Measurements from ENCODE around the gene RIN3. TPM values are rescaled to one million over a fixed set of nuclear protein-coding genes. Genes with fewer than 3 reads are reported as not detected.

The RIN3 gene
- total RNA-seq, 2 donors from 2014 or later, result 47.4 to 54.2 TPM

DNA sequence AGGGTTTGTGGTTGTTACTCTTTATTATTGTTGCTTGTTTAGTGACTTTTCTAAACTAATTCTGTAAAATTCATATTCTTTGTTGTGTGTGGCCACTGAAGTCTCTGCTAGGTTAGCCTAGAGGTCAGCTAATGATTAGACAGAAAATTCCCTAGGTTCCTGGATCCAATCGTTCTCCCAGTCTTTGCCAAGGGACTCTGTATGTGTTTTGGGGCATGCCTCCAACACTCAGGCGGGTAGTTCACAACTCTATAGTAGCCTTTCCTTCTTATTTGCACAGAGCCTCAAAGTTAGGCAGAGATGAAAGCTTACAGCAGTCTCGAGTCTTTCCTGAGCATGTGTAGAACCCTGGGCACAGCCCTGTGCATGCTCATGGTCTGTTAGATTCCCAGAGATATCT is 32.7 kb upstream of the RIN3 start:
- no peaks in the 10 kb centered on the region for H3K9me3 ChIP-seq
- no peak for ATAC-seq (ENCODE audit: insufficient number of reproducible peaks, low FRiP score, low read depth)
- no peak for DNase-seq (ENCODE audit: low spot score)
- no peaks in the 10 kb centered on the region for H3K27me3 ChIP-seq (replicated peaks; ENCODE audit: insufficient read depth)
- H3K4me1 ChIP-seq (ENCODE audit: control insufficient read depth in 1 of 2, low read depth in 2 of 2), result peaks cover 3 to 5% of the 10 kb centered on the region in 2 donors
- no peak for TF ChIP-seq CTCF (IDR thresholded peaks at IDR 0.05)
- no peaks in the 10 kb centered on the region for H3K36me3 ChIP-seq
- no peak overlapping the region for H3K4me3 ChIP-seq
- H3K27ac ChIP-seq, result no peak overlapping the region

DNA sequence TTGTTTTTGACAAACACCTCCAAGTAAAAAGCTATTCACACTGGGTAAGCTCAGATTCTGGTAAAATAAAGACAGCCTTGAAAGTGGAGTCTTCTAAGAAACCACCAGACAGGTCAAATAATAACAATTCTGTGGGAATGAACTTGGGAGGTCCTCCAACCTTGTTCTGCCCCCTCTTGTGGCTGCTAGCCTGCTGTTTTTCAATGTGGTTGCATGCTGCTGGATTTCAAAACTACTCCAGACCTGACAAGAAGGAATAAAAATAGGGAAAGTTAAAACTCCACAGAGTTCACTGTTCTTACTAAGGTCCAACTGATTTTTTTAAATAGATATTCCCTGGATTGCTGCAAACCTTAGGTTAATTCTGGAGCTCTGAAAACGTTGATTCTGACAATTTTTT is 32.2 kb upstream of the RIN3 start:
- Histone ChIP-seq H3K9me3 (no peaks in the 10 kb centered on the region), H3K4me1 (ENCODE audit: control insufficient read depth in 1 of 2, low read depth in 2 of 2) (peaks cover 3 to 5% of the 10 kb centered on the region in 2 donors), H3K36me3 (no peaks in the 10 kb centered on the region), H3K4me3 (no peak overlapping the region), H3K27ac (no peak overlapping the region), H3K27me3 (replicated peaks; ENCODE audit: insufficient read depth) (no peaks in the 10 kb centered on the region)
- DNase-seq (ENCODE audit: low spot score) (no peak), ATAC-seq (ENCODE audit: insufficient number of reproducible peaks, low FRiP score, low read depth) (no peak)
- TF ChIP-seq CTCF (IDR thresholded peaks at IDR 0.05), result peak; percentile 16

GRCh38 chr14:92481811-92482555 is 31.6 kb upstream of the RIN3 start:
- ATAC-seq (ENCODE audit: insufficient number of reproducible peaks, low FRiP score, low read depth), result no peak
- Histone ChIP-seq H3K4me1 (ENCODE audit: control insufficient read depth in 1 of 2, low read depth in 2 of 2) (peaks cover 3 to 10% of the 10 kb centered on the region in 2 donors), H3K27ac (no peak overlapping the region), H3K9me3 (no peaks in the 10 kb centered on the region), H3K36me3 (no peaks in the 10 kb centered on the region), H3K4me3 (no peak overlapping the region), H3K27me3 (replicated peaks; ENCODE audit: insufficient read depth) (no peaks in the 10 kb centered on the region)
- DNase-seq (ENCODE audit: low spot score), result no peak
- no peak for TF ChIP-seq CTCF (IDR thresholded peaks at IDR 0.05)

DNA sequence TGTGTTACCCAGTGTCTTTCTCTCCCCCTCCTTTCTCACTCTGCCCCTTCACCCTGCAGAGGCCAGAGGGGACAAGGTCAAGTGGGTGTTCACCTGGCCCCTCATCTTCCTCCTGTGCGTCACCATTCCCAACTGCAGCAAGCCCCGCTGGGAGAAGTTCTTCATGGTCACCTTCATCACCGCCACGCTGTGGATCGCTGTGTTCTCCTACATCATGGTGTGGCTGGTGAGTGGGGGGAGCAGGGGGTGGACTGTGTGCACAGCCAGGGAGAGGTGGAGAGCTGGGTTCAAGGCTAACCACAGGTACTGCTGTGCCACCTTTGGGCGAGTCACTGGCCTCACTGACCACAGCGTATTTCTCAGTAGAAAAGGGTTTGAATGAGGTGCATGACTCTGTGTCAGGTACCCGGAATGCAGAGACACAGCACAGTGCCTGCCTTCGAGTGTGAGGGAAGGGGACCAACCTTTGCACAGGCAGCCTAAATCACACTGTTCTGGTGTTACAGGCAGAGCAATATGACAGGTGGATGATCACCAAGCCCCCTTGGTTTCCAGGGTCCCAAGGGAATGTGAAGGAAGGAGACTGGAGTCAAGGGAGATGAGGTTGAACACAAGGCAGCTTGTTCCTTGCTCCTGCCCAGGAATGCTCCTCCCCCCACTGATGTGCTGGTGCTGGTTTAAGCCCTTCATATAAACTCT is 30.8 kb upstream of the RIN3 start:
- ATAC-seq (ENCODE audit: insufficient number of reproducible peaks, low FRiP score, low read depth), result no peak

More for the DNA sequence above, 30.8 kb upstream of the RIN3 start:
- no peak for DNase-seq (ENCODE audit: low spot score)
- H3K9me3 ChIP-seq, result no peaks in the 10 kb centered on the region
- peaks cover 3 to 12% of the 10 kb centered on the region in 2 donors for H3K4me1 ChIP-seq (ENCODE audit: control insufficient read depth in 1 of 2, low read depth in 2 of 2)
- H3K4me3 ChIP-seq, result no peak overlapping the region
- TF ChIP-seq CTCF (IDR thresholded peaks at IDR 0.05), result no peak
- H3K27me3 ChIP-seq (replicated peaks; ENCODE audit: insufficient read depth), result no peaks in the 10 kb centered on the region
- no peaks in the 10 kb centered on the region for H3K36me3 ChIP-seq
- H3K27ac ChIP-seq, result no peak overlapping the region

Measured in thoracic aorta (tissue), 2 donors.